SK-N-SH treated with all-trans-retinoic acid at 6 μM for 48 hours (cell line): ENCODE data around the gene TMX3.

Source experiments
- ATAC-seq: fragments of 200-7000 bp; cut with Tn5 transposase; 3 replicates; pipeline ENCODE4 v1.9.1; 2020; ENCODE audit warnings: mild to moderate bottlenecking, moderate library complexity
- BACH2 ChIP-seq: fragments of 250-450 bp; sonication (Bioruptor Pico); IDR thresholded peaks from 2 replicates; pipeline ENCODE4 v1.9.0; 2021; ENCODE audit warnings: mild to moderate bottlenecking, borderline replicate concordance
- ESRRG ChIP-seq: fragments of 250-450 bp; sonication (Bioruptor Pico); IDR thresholded peaks from 2 replicates; pipeline ENCODE4 v1.6.1; 2021; ENCODE audit warnings: mild to moderate bottlenecking
- GLIS3 ChIP-seq: fragments of 250-450 bp; sonication (Bioruptor Pico); IDR thresholded peaks from 2 replicates; pipeline ENCODE4 v1.5.0; 2020; ENCODE audit warnings: mild to moderate bottlenecking, moderate library complexity
- ISL1 ChIP-seq: fragments of 250-450 bp; sonication (Bioruptor Pico); IDR thresholded peaks from 2 replicates; pipeline ENCODE4 v2.1.2; 2022; ENCODE audit warnings: mild to moderate bottlenecking, moderate library complexity
- OSR1 ChIP-seq: fragments of 250-450 bp; sonication (Bioruptor Pico); IDR thresholded peaks from 2 replicates; pipeline ENCODE4 v1.8.0; 2022; ENCODE audit warnings: moderate library complexity, mild to moderate bottlenecking, inconsistent platforms
- PPARA ChIP-seq: fragments of 250-450 bp; sonication (Bioruptor Pico); IDR thresholded peaks from 2 replicates; pipeline ENCODE4 v1.5.0; 2020; ENCODE audit warnings: mild to moderate bottlenecking, borderline replicate concordance
- RARB ChIP-seq: fragments of 250-450 bp; sonication (Bioruptor Pico); IDR thresholded peaks from 2 replicates; pipeline ENCODE4 v1.8.0; 2021; ENCODE audit warnings: mild to moderate bottlenecking, moderate library complexity
- TCF4 ChIP-seq: fragments of 250-450 bp; sonication (Bioruptor Pico); IDR thresholded peaks from 2 replicates; pipeline ENCODE4 v1.8.0; 2021; ENCODE audit warnings: mild to moderate bottlenecking, moderate library complexity, borderline replicate concordance
- TOX ChIP-seq: fragments of 250-450 bp; sonication (Bioruptor Pico); IDR thresholded peaks from 2 replicates; pipeline ENCODE4 v1.8.0; 2021; ENCODE audit warnings: mild to moderate bottlenecking, moderate library complexity, borderline replicate concordance
- ZFP3 ChIP-seq: fragments of 250-450 bp; sonication (Bioruptor Pico); IDR thresholded peaks from 2 replicates; pipeline ENCODE4 v1.5.0; 2020; ENCODE audit warnings: mild to moderate bottlenecking, moderate library complexity
- ZFP30 ChIP-seq: fragments of 450-650 bp; formaldehyde crosslinking; IDR thresholded peaks from 2 replicates; pipeline ENCODE4 v1.5.0; 2022; ENCODE audit warnings: mild to moderate bottlenecking, moderate library complexity
- ZNF70 ChIP-seq: fragments of 450-650 bp; formaldehyde crosslinking; IDR thresholded peaks from 2 replicates; pipeline ENCODE4 v1.5.0; 2020; ENCODE audit warnings: mild to moderate bottlenecking, moderate library complexity
- ZNF8 ChIP-seq: fragments of 450-650 bp; formaldehyde crosslinking; IDR thresholded peaks from 2 replicates; pipeline ENCODE4 v1.5.0; 2020; ENCODE audit warnings: mild to moderate bottlenecking, moderate library complexity
- TF ChIP-seq, protein P1 (sequence below): fragments of 250-450 bp; sonication (Bioruptor Pico); IDR thresholded peaks from 2 replicates; pipeline ENCODE4 v1.8.0; 2021; ENCODE audit warnings: low read depth, mild to moderate bottlenecking, moderate library complexity, borderline replicate concordance
- TF ChIP-seq, protein P2 (sequence below): fragments of 250-450 bp; sonication (Bioruptor Pico); IDR thresholded peaks from 2 replicates; pipeline ENCODE4 v1.8.0; 2020; ENCODE audit warnings: mild to moderate bottlenecking, moderate library complexity, borderline replicate concordance
- TF ChIP-seq, protein P3 (sequence below): fragments of 250-450 bp; sonication (Bioruptor Pico); IDR thresholded peaks from 2 replicates; pipeline ENCODE4 v1.5.0; 2020; ENCODE audit warnings: mild to moderate bottlenecking, moderate library complexity
- TF ChIP-seq, protein P4 (sequence below): fragments of 250-450 bp; sonication (Bioruptor Pico); IDR thresholded peaks from 2 replicates; pipeline ENCODE4 v1.5.1; 2021; ENCODE audit warnings: mild to moderate bottlenecking, moderate library complexity

The TMX3 gene

DNA sequence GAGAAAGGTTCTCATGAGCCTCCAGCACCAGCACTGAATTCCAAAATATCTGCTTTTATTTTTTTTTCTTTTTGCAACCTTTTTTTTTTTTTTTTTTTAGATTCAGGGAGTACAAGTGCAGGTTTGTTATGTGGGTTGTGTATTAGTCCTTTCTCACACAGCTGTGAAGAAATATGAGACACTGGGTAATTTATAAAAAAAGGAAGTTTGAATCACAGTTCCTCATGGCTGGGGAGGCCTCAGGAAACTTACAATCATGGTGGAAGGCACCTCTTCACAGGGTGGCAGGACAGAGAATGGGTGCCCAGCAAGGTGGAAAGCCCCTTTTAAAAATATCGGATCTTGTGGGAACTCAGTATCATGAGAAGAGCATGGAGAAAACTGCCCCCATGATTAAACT lies 7.9 kb upstream of the TMX3 start:
- no peak for ATAC-seq
- TF ChIP-seq, protein P1, sequence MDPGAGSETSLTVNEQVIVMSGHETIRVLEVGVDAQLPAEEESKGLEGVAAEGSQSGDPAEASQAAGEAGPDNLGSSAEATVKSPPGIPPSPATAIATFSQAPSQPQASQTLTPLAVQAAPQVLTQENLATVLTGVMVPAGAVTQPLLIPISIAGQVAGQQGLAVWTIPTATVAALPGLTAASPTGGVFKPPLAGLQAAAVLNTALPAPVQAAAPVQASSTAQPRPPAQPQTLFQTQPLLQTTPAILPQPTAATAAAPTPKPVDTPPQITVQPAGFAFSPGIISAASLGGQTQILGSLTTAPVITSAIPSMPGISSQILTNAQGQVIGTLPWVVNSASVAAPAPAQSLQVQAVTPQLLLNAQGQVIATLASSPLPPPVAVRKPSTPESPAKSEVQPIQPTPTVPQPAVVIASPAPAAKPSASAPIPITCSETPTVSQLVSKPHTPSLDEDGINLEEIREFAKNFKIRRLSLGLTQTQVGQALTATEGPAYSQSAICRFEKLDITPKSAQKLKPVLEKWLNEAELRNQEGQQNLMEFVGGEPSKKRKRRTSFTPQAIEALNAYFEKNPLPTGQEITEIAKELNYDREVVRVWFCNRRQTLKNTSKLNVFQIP (CRISPR knock-in tag), result no peak
- TF ChIP-seq, protein P2, sequence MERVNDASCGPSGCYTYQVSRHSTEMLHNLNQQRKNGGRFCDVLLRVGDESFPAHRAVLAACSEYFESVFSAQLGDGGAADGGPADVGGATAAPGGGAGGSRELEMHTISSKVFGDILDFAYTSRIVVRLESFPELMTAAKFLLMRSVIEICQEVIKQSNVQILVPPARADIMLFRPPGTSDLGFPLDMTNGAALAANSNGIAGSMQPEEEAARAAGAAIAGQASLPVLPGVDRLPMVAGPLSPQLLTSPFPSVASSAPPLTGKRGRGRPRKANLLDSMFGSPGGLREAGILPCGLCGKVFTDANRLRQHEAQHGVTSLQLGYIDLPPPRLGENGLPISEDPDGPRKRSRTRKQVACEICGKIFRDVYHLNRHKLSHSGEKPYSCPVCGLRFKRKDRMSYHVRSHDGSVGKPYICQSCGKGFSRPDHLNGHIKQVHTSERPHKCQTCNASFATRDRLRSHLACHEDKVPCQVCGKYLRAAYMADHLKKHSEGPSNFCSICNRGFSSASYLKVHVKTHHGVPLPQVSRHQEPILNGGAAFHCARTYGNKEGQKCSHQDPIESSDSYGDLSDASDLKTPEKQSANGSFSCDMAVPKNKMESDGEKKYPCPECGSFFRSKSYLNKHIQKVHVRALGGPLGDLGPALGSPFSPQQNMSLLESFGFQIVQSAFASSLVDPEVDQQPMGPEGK (CRISPR knock-in tag), result no peak
- no peak for TF ChIP-seq ZNF8
- TF ChIP-seq, protein P3, sequence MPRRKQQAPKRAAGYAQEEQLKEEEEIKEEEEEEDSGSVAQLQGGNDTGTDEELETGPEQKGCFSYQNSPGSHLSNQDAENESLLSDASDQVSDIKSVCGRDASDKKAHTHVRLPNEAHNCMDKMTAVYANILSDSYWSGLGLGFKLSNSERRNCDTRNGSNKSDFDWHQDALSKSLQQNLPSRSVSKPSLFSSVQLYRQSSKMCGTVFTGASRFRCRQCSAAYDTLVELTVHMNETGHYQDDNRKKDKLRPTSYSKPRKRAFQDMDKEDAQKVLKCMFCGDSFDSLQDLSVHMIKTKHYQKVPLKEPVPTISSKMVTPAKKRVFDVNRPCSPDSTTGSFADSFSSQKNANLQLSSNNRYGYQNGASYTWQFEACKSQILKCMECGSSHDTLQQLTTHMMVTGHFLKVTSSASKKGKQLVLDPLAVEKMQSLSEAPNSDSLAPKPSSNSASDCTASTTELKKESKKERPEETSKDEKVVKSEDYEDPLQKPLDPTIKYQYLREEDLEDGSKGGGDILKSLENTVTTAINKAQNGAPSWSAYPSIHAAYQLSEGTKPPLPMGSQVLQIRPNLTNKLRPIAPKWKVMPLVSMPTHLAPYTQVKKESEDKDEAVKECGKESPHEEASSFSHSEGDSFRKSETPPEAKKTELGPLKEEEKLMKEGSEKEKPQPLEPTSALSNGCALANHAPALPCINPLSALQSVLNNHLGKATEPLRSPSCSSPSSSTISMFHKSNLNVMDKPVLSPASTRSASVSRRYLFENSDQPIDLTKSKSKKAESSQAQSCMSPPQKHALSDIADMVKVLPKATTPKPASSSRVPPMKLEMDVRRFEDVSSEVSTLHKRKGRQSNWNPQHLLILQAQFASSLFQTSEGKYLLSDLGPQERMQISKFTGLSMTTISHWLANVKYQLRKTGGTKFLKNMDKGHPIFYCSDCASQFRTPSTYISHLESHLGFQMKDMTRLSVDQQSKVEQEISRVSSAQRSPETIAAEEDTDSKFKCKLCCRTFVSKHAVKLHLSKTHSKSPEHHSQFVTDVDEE (CRISPR knock-in tag), result no peak
- TF ChIP-seq, protein P4, sequence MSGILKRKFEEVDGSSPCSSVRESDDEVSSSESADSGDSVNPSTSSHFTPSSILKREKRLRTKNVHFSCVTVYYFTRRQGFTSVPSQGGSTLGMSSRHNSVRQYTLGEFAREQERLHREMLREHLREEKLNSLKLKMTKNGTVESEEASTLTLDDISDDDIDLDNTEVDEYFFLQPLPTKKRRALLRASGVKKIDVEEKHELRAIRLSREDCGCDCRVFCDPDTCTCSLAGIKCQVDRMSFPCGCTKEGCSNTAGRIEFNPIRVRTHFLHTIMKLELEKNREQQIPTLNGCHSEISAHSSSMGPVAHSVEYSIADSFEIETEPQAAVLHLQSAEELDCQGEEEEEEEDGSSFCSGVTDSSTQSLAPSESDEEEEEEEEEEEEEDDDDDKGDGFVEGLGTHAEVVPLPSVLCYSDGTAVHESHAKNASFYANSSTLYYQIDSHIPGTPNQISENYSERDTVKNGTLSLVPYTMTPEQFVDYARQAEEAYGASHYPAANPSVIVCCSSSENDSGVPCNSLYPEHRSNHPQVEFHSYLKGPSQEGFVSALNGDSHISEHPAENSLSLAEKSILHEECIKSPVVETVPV, result no peak
- no peak for TF ChIP-seq TOX (CRISPR knock-in tag)
- no peak for TF ChIP-seq PPARA (CRISPR knock-in tag)
- TF ChIP-seq ESRRG (CRISPR knock-in tag), result no peak
- TF ChIP-seq BACH2 (CRISPR knock-in tag), result no peak
- no peak for TF ChIP-seq OSR1 (CRISPR knock-in tag)
- TF ChIP-seq ISL1 (CRISPR knock-in tag), result no peak
- no peak for TF ChIP-seq ZNF70 (CRISPR knock-in tag)
- TF ChIP-seq ZFP30 (CRISPR knock-in tag), result no peak
- TF ChIP-seq TCF4 (CRISPR knock-in tag), result no peak
- no peak for TF ChIP-seq ZFP3
- no peak for TF ChIP-seq GLIS3

DNA sequence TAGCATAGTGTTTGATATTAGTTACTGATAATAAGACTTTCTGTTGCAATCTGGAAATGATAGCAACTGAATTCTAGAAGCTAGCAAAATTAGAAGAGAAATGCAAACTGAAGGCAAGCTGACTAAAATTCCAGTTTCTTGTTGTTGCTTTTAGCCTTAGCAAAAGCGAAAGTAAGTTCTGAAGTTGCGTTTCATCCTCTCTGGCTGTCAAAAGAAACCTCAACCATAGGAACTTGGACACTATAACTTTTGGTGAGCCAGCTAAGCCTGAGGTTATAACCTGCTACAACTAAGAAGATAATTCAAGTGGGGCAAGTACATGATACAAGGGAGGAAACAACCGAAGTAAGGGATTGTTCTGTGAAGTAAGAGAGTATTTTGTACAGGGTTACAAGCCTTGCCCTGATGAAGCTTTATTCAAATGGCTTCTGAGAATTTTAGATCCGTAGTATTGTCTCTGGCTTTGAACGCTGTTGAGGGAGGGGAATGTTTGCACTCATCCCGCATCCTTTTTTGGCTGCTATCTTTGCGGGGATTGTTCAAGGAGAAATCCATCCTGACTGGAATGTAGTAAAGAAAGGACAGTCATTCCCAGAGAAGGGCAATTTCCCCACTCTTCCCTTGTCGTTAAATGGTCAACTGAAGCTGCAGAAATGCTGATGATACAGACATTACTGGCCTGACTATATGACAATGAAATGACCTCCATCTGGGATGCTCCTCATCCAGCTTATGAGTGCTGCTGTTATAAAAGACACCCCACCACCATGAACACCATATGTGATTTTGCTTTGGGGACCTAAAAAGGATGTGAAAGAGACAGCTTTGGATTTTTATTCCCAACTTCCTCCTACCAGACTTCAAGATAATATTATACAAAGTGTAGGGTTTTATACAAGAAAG lies 7.0 kb upstream of the TMX3 start:
- no peak for ATAC-seq
- TF ChIP-seq, protein P3 (CRISPR knock-in tag), result no peak
- TF ChIP-seq ISL1 (CRISPR knock-in tag) (no peak), RARB (CRISPR knock-in tag) (no peak), ZNF70 (CRISPR knock-in tag) (no peak)
- TF ChIP-seq, protein P1 (CRISPR knock-in tag), result no peak
